ENCODE measurements around the gene RHOT1. TPM values are rescaled to one million over a fixed set of nuclear protein-coding genes. Genes with fewer than 3 reads are reported as not detected.

The RHOT1 gene
- total RNA-seq, 1 experiment from 2014 or later: 24.4 TPM

GRCh38 chr17:32124985-32125847 is 17.1 kb upstream of the RHOT1 start:
- H3K4me3 Mint-ChIP-seq: no peak overlapping the region
- no peak for DNase-seq
- H4K20me1 ChIP-seq (ENCODE audit: control insufficient read depth, insufficient read depth, insufficient read length): no peaks in the 10 kb centered on the region
- no peak overlapping the region for H2BK5ac ChIP-seq (ENCODE audit: insufficient read length, low read length)
- H2BK12ac ChIP-seq (ENCODE audit: insufficient read length, low read depth, low read length): no peak overlapping the region
- no peak overlapping the region for H3K9ac ChIP-seq (ENCODE audit: extremely low read depth, insufficient read length, low read length)
- H3K14ac ChIP-seq (ENCODE audit: insufficient read depth, low read length): no peak overlapping the region
- H2AK5ac ChIP-seq (ENCODE audit: insufficient read length, low read length): no peak overlapping the region
- H3K36me3 Mint-ChIP-seq (ENCODE audit: insufficient read depth in 1 of 3, low read depth in 3 of 3): peaks cover 0 to 1% (median 1%) of the 10 kb centered on the region in 3 experiments; a peak in 3 of 7 replicates
- no peak overlapping the region for H2BK120ac ChIP-seq (ENCODE audit: low read depth, low read length, poor library complexity, severe bottlenecking)
- H3K23me2 ChIP-seq (ENCODE audit: insufficient read length, low read depth, low read length, poor library complexity, severe bottlenecking): no peaks in the 10 kb centered on the region
- H3K27me3 ChIP-seq (ENCODE audit: insufficient read depth, low read length): no peaks in the 10 kb centered on the region
- no peaks in the 10 kb centered on the region; the same call in 1 of the 2 replicates for H3K27me3 Mint-ChIP-seq (ENCODE audit: low read depth)
- no peak overlapping the region for H2BK20ac ChIP-seq (ENCODE audit: low read depth, low read length, poor library complexity, severe bottlenecking)
- WGBS (ENCODE audit: extremely low coverage, insufficient read length, low lambda C conversion rate): no CpG with 5 or more reads among the region's 13 CpGs
- no peak overlapping the region for H3K27ac ChIP-seq (ENCODE audit: insufficient read length, low read depth, low read length)
- H3T11ph ChIP-seq (ENCODE audit: low read length): no peak overlapping the region
- H2BK15ac ChIP-seq (ENCODE audit: low read depth, low read length): no peak overlapping the region
- H3K79me1 ChIP-seq (ENCODE audit: insufficient read depth, low read depth, low read length, poor library complexity, severe bottlenecking): no peaks in the 10 kb centered on the region
- peaks cover 28 to 40% of the 10 kb centered on the region in 2 experiments for H3K4me1 Mint-ChIP-seq
- H3K79me2 ChIP-seq (ENCODE audit: insufficient read depth, low read length): no peaks in the 10 kb centered on the region
- H3K23ac ChIP-seq (ENCODE audit: insufficient read length, low read depth, low read length): no peak overlapping the region
- peaks cover 0 to 1% of the 10 kb centered on the region in 2 experiments; a peak in 1 of 5 replicates for H3K9me3 Mint-ChIP-seq
- H4K8ac ChIP-seq (replicated peaks; ENCODE audit: insufficient read length, low read depth, low read length): no peak overlapping the region
- no peak overlapping the region for H4K91ac ChIP-seq (ENCODE audit: insufficient read length, low read depth, low read length)
- no peak overlapping the region for H4K5ac ChIP-seq (ENCODE audit: insufficient read length, low read depth, low read length)
- no peak overlapping the region for H3K18ac ChIP-seq (ENCODE audit: insufficient read length, low read depth, low read length)
- H3K4me2 ChIP-seq (ENCODE audit: insufficient read depth, insufficient read length, low read length): no peak overlapping the region
- no peaks in the 10 kb centered on the region for H3K4me1 ChIP-seq (ENCODE audit: insufficient read depth, low read length)
- H3K27ac Mint-ChIP-seq: 0 out of 7 replicates have a peak overlapping the region, but pooled peaks of 1 of the 3 experiments have one; percentile 16
- TF ChIP-seq CTCF (conservative IDR thresholded peaks at IDR 0.05): no peak
- H3K56ac ChIP-seq (ENCODE audit: insufficient read length, low read depth, low read length): no peak overlapping the region
- no peak overlapping the region for H2AFZ ChIP-seq (ENCODE audit: low read length)
- H3K4ac ChIP-seq (ENCODE audit: low read depth, low read length): no peak overlapping the region
- H3K9me3 ChIP-seq (ENCODE audit: control insufficient read depth, low read depth, low read length): no peaks in the 10 kb centered on the region

Data from H9 (cell line).